CD4-positive, alpha-beta memory T cell (primary cell): ENCODE data around the gene PSMC3. TPM values are rescaled to one million over a fixed set of nuclear protein-coding genes. Genes with fewer than 3 reads are reported as not detected.
"Not testable (repeated sequence)": the region's sequence is repeated elsewhere in the genome, so short reads cannot be mapped to it uniquely, and the experiment has no call there.

Source experiments
- CTCF ChIA-PET: fragments of 350-600 bp; sonication (Branson Sonifier 250); formaldehyde crosslinking; loops from one replicate; lab custom pipeline; 2021; ENCODE audit warnings: inconsistent platforms; ENCODE audit not compliant: partially characterized antibody; lab: Charles Lee
- POLR2A ChIA-PET: fragments of 350-600 bp; sonication (Branson Sonifier 250); formaldehyde crosslinking; loops from one replicate; lab custom pipeline; 2021; ENCODE audit not compliant: partially characterized antibody; lab: Charles Lee
- DNase-seq, 5 donors: peaks; one replicate each; pipeline versions ENCODE4 v3.0.0 to v3.0.0-alpha.2; 2020 to 2022; ENCODE audit warnings: mixed read lengths in 1 of 5
- H3K27ac ChIP-seq: one replicate; pipeline ENCODE4 v1.7.0; 2013; ENCODE audit warnings: low read depth, low read length
- H3K27me3 ChIP-seq: 2 replicates; pipeline ENCODE4 v1.7.0; 2013; ENCODE audit warnings: mild to moderate bottlenecking, low read length, moderate library complexity; ENCODE audit not compliant: insufficient read depth
- H3K36me3 ChIP-seq: 2 replicates; pipeline ENCODE4 v1.7.0; 2013; ENCODE audit warnings: mild to moderate bottlenecking, low read length, moderate library complexity; ENCODE audit not compliant: insufficient read depth
- H3K4me1 ChIP-seq: 2 replicates; pipeline ENCODE4 v1.7.0; 2013; ENCODE audit warnings: mild to moderate bottlenecking, low read length, moderate library complexity; ENCODE audit not compliant: insufficient read depth
- H3K4me3 ChIP-seq, 2 donors: one replicate each; pipeline ENCODE4 v1.7.0; 2013; ENCODE audit warnings: low read length in 2 of 2, mild to moderate bottlenecking in 1 of 2
- H3K9me3 ChIP-seq, 2 donors: one replicate each; pipeline ENCODE4 v1.7.0; 2013; ENCODE audit warnings: low read length in 2 of 2, control low read depth in 1 of 2; ENCODE audit not compliant: control insufficient read depth in 1 of 2
- H3K27ac Mint-ChIP-seq, 7 donors: one replicate each; pipeline ENCODE4 v1.8.0; 2020 to 2021; ENCODE audit warnings: mixed read lengths in 7 of 7, mild to moderate bottlenecking in 6 of 7, inconsistent platforms in 3 of 7, moderate library complexity in 3 of 7
- H3K27me3 Mint-ChIP-seq, 2 donors: one replicate each; pipeline ENCODE4 v1.8.0; 2020 to 2021; ENCODE audit warnings: mixed read lengths in 2 of 2
- H3K36me3 Mint-ChIP-seq, 2 donors: one replicate each; pipeline ENCODE4 v1.8.0; 2020 to 2021; ENCODE audit warnings: mixed read lengths in 2 of 2, inconsistent platforms in 1 of 2, mild to moderate bottlenecking in 1 of 2
- H3K4me1 Mint-ChIP-seq, 4 donors: one replicate each; pipeline ENCODE4 v1.8.0; 2020 to 2021; ENCODE audit warnings: mixed read lengths in 4 of 4, mild to moderate bottlenecking in 1 of 4
- H3K4me3 Mint-ChIP-seq, 8 donors: one replicate each; pipeline ENCODE4 v1.8.0; 2020 to 2021; ENCODE audit warnings: mixed read lengths in 8 of 8, mild to moderate bottlenecking in 7 of 8, moderate library complexity in 6 of 8, inconsistent platforms in 3 of 8
- H3K9me3 Mint-ChIP-seq, 8 donors: one replicate each; pipeline ENCODE4 v1.8.0; 2020 to 2021; ENCODE audit warnings: mixed read lengths in 8 of 8, mild to moderate bottlenecking in 5 of 8, inconsistent platforms in 3 of 8, moderate library complexity in 1 of 8
- intact Hi-C: fragments of 100-400 bp; cut with micrococcal nuclease; formaldehyde crosslinking; loops from one replicate; pipeline ENCODE4 v1.15.1; 2023
- polyA plus RNA-seq, 2 donors: library from polyadenylated mRNA; unstranded; fragments of 300-500 nt; fragmentation: Illumina TruSeq; gene quantifications; one replicate each; pipeline ENCODE4 v1.2.3, GENCODE V29; 2021
- total RNA-seq, 2 experiments: library from RNA; stranded (reverse); gene quantifications; one replicate each; pipeline ENCODE4 v1.2.3, GENCODE V29; 2021

PSMC3 gene
- total and polyA plus RNA-seq, 4 experiments from 2014 or later: 53.9 to 152 (median 86.7) TPM

DNA sequence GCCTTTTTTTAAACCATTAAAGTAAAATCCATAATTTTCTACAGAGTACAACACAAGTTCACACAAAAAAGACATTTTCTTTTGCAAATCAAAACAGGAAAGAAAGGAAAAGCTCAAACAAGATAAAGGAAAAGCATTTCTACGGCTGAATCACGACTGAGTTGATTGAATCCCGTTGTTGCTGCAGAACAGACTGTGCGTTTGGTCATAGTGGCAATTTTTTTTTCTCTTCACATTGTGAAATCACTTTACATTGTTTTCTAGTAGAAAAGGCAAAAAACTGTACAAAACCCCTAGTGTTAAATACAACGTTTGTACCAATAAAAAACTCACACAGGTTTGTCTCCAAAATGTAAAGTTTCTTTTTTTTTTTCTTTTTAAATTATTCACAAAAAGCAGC is 40.0 kb upstream of the PSMC3 start:
- peaks cover 4% of the 10 kb centered on the region for H3K4me1 ChIP-seq
- CTCF ChIA-PET: no interaction called here
- Mint-ChIP-seq H3K4me1 (peaks cover 2 to 12% (median 6%) of the 10 kb centered on the region in 4 donors), H3K27me3 (no peaks in the 10 kb centered on the region), H3K9me3 (peaks cover 0 to 1% (median 0%) of the 10 kb centered on the region in 8 donors), H3K36me3 (peaks cover 17 to 62% of the 10 kb centered on the region in 2 donors), H3K4me3 (no peak overlapping the region), H3K27ac (no peak overlapping the region)
- H3K27ac ChIP-seq: no peak overlapping the region
- no peak for DNase-seq
- peaks cover 56% of the 10 kb centered on the region for H3K36me3 ChIP-seq
- intact Hi-C loops: no loop called here
- POLR2A ChIA-PET: no interaction called here
- H3K4me3 ChIP-seq: no peak overlapping the region
- no peaks in the 10 kb centered on the region for H3K9me3 ChIP-seq
- H3K27me3 ChIP-seq: no peaks in the 10 kb centered on the region

DNA sequence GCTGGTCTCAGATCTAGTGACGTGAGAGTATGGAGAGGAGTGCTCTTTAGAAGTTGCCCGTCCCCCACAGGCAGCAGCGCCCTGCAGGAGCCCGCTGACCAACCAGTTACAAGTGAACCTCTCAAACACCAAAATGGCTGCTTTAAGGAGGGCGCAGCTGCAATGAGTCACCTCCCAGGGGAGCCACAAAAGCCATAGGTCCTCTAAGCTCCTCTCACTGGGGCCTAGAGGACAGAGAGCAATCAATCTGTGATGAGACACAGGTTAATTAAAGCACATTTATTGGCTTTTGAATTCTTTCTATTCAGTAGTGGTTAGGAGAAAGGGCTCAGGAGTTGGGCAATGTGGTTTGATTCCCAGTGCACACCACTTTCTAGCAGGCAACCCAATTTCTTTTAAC is 38.2 kb upstream of the PSMC3 start:
- Histone ChIP-seq H3K27me3 (no peaks in the 10 kb centered on the region), H3K4me3 (no peak overlapping the region), H3K9me3 (no peaks in the 10 kb centered on the region), H3K27ac (no peak overlapping the region), H3K36me3 (peaks cover 45% of the 10 kb centered on the region), H3K4me1 (peaks cover 1% of the 10 kb centered on the region)
- ChIA-PET POLR2A (interaction anchor here (1.3 kb wide), 1 partner anchor 31 kb away, joined by 3 read pairs; no protein-coding TSS in a partner anchor), CTCF (interaction anchor here (1.9 kb wide), 1 partner anchor 10 kb away, joined by 7 read pairs; no protein-coding TSS in a partner anchor)
- intact Hi-C loops: no loop called here
- Mint-ChIP-seq H3K27ac (no peak overlapping the region), H3K36me3 (peaks cover 13 to 50% of the 10 kb centered on the region in 2 donors), H3K4me1 (peaks cover 2 to 9% (median 6%) of the 10 kb centered on the region in 4 donors), H3K27me3 (no peaks in the 10 kb centered on the region), H3K4me3 (no peak overlapping the region), H3K9me3 (peaks cover 0 to 1% (median 0%) of the 10 kb centered on the region in 8 donors)
- no peak for DNase-seq

DNA sequence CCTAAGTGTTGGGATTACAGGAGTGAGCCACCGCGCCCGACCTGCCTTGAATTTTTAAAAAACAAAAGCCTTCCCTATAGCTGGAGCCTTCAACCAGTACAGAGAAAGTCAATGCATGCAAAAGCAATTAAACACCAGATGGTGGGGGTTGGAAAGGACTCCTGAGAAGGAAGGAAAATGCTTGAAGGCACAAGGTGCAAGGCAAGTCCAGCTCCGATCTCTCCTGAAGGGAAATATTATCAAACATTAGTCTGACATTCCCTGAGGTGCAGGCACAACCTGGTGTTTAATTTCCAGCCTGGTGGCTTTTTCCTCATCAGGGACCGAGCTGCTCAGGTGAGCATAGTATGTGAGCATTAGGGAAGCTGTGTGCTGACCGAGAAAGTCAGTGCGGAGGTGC is 35.6 kb upstream of the PSMC3 start:
- Mint-ChIP-seq H3K27ac (peak overlapping the region in 1 of 7 donors; percentile 58), H3K4me3 (peak overlapping the region in 1 of 8 donors; percentile 12), H3K27me3 (no peaks in the 10 kb centered on the region), H3K9me3 (no peaks in the 10 kb centered on the region), H3K4me1 (peaks cover 0 to 5% (median 2%) of the 10 kb centered on the region in 4 donors), H3K36me3 (peaks cover 6 to 29% of the 10 kb centered on the region in 2 donors)
- no peaks in the 10 kb centered on the region for H3K27me3 ChIP-seq
- no peak overlapping the region for H3K4me3 ChIP-seq
- intact Hi-C loops: no loop called here
- DNase-seq: no peak
- H3K36me3 ChIP-seq: peaks cover 19% of the 10 kb centered on the region
- ChIA-PET POLR2A (no interaction called here), CTCF (interaction anchor here (1.0 kb wide), 1 partner anchor 88 kb away, joined by 5 read pairs; no protein-coding TSS in a partner anchor)
- H3K4me1 ChIP-seq: no peaks in the 10 kb centered on the region
- no peaks in the 10 kb centered on the region for H3K9me3 ChIP-seq
- H3K27ac ChIP-seq: no peak overlapping the region

DNA sequence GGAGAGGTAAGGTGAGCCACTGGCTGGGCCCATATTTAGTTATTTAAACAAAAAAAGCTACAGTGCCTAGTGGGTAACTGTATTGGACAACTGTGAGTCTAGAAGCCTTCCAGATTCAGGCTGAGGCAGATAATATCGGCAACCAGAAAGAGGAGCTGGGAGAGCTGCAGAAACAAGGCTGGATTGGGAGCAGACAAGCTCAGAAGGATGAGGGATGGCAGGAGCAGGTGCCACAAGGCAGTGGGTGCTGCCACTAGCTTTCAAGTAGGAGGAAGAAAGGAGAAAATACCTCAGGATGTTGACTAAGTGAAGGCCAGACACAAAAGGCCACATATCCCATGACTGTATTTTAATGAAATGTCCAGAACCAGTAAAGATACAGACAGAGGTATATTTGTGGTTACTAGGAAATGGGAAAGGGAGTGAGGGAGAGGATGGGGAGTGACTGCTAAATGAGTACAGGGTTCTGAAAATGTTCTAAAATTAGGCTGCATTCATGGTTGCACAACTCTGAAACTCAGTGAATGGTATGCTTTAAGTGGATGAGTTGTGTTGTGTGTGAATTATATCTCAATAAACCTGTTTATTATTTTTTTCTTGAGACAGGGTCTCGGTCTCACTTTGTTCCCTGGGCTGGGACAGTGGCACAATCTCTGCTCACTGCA is 34.5 kb upstream of the PSMC3 start:
- Histone ChIP-seq H3K4me1 (no peaks in the 10 kb centered on the region), H3K9me3 (no peaks in the 10 kb centered on the region), H3K27ac (no peak overlapping the region), H3K27me3 (no peaks in the 10 kb centered on the region), H3K36me3 (peaks cover 16% of the 10 kb centered on the region), H3K4me3 (no peak overlapping the region)
- POLR2A ChIA-PET: no interaction called here
- Mint-ChIP-seq H3K4me3 (no peak overlapping the region), H3K27me3 (no peaks in the 10 kb centered on the region), H3K4me1 (peaks cover 0 to 5% (median 2%) of the 10 kb centered on the region in 4 donors), H3K36me3 (peaks cover 6 to 26% of the 10 kb centered on the region in 2 donors), H3K27ac (peak overlapping the region in 4 of 7 donors; percentile 15 to 54 (median 40)), H3K9me3 (no peaks in the 10 kb centered on the region)
- intact Hi-C loops: no loop called here
- no peak for DNase-seq
- CTCF ChIA-PET: no interaction called here

DNA sequence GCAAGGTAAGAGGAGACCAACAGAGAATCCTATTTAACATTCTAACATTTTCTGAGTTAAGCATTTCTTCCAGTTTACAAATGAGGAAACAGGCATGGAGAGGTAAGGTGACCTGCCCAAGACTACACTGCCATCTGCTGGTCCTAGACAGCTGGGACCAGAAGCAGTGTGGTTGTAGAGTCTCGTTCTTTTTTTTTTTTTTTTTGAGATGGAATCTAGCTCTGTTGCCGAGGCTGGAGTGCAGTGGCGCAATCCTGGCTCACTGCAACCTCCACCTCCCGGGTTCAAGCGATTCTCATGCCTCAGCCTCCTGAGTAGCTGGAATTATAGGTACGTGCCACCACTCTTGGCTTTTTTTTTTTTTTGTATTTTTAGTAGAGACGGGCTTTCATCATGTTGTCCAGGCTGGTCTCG is 28.0 kb upstream of the PSMC3 start:
- H3K27me3 Mint-ChIP-seq, H3K4me3 ChIP-seq, H3K36me3 ChIP-seq, H3K36me3 Mint-ChIP-seq, POLR2A ChIA-PET, H3K27ac ChIP-seq, H3K4me1 ChIP-seq, H3K4me1 Mint-ChIP-seq, H3K9me3 ChIP-seq, H3K27me3 ChIP-seq, H3K9me3 Mint-ChIP-seq: not testable (repeated sequence)
- CTCF ChIA-PET: interaction anchor here (0.6 to 2.9 kb wide), 31 partner anchors 8 to 341 kb away, joined by 3 to 29 read pairs (median 3); no protein-coding TSS in a partner anchor
- H3K4me3 Mint-ChIP-seq: peak overlapping the region in 2 of 8 donors; percentile 39 to 44
- H3K27ac Mint-ChIP-seq: peak overlapping the region in 3 of 7 donors; percentile 27 to 79 (median 28)
- intact Hi-C loops: loop anchor here (1.0 to 10.0 kb wide), 5 partner anchors 46 to 565 kb away; partner anchors contain the start of gene SLC39A13
- peak; percentile 63 to 72 (median 68) for DNase-seq

DNA sequence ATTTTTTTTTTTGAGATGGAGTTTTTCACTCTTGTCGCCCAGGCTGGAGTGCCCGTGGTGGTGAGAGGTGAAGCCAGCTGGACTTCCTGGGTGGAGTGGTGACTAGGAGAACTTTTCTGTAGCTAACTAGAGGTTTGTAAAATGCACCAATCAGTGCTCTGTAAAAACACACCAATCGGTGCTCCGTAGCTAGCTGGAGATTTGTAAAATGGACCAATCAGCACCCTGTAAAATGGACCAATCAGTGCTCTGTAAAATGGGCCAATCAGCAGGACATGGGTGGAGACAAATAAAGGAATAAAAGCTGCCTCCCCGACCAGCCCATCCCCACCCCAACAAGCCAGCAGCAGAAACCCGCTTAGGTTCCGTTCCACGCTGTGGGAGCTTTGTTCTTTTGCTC is 27.1 kb upstream of the PSMC3 start:
- POLR2A ChIA-PET: no interaction called here
- no peak for DNase-seq

DNA sequence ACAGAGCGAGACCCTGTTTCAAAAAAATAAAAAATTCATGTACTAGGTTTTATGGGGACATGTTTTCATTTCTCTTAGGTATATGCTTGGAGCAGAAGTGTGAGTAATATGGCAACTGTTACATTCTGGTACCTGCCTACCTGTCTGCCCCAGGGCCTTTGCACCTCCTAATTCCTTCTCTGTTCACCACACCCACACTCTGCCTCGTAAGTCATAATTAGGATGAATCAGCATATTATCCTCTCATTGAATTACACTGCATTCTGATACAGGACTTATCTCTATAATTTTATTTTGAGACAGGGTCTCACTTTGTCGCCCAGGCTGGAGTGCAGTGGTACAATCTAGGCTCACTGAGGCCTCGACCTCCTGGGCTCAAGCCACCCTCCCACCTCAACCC is 25.8 kb upstream of the PSMC3 start:
- intact Hi-C loops: loop anchor here (10.0 kb wide), 1 partner anchor 127 kb away; no protein-coding TSS in a partner anchor
- H3K9me3 ChIP-seq: no peaks in the 10 kb centered on the region
- H3K36me3 ChIP-seq: no peaks in the 10 kb centered on the region
- no peaks in the 10 kb centered on the region for H3K27me3 ChIP-seq
- peaks cover 0 to 9% (median 5%) of the 10 kb centered on the region in 4 donors for H3K4me1 Mint-ChIP-seq
- H3K4me3 Mint-ChIP-seq: no peak overlapping the region
- ChIA-PET POLR2A (no interaction called here), CTCF (interaction anchor here (1.6 kb wide), 1 partner anchor 78 kb away, joined by 4 read pairs; no protein-coding TSS in a partner anchor)
- peaks cover 0 to 3% (median 0%) of the 10 kb centered on the region in 8 donors for H3K9me3 Mint-ChIP-seq
- peaks cover 10% of the 10 kb centered on the region for H3K4me1 ChIP-seq
- H3K36me3 Mint-ChIP-seq: no peaks in the 10 kb centered on the region
- no peak overlapping the region for H3K4me3 ChIP-seq
- no peak overlapping the region for H3K27ac ChIP-seq
- H3K27me3 Mint-ChIP-seq: no peaks in the 10 kb centered on the region
- DNase-seq: no peak
- H3K27ac Mint-ChIP-seq: no peak overlapping the region

More for the DNA sequence above, 27.1 kb upstream of the PSMC3 start:
- CTCF ChIA-PET: interaction anchor here (1.1 to 2.9 kb wide), 8 partner anchors 9 to 219 kb away, joined by 3 to 29 read pairs (median 8); no protein-coding TSS in a partner anchor
- no peak overlapping the region for H3K27ac ChIP-seq
- no peaks in the 10 kb centered on the region for H3K9me3 ChIP-seq
- no peaks in the 10 kb centered on the region for H3K27me3 Mint-ChIP-seq
- H3K4me1 Mint-ChIP-seq: peaks cover 0 to 9% (median 5%) of the 10 kb centered on the region in 4 donors
- H3K27ac Mint-ChIP-seq: peak overlapping the region in 1 of 7 donors; percentile 12
- H3K36me3 ChIP-seq: no peaks in the 10 kb centered on the region
- no peak overlapping the region for H3K4me3 ChIP-seq
- intact Hi-C loops: loop anchor here (10.0 kb wide), 1 partner anchor 129 kb away; no protein-coding TSS in a partner anchor
- H3K4me3 Mint-ChIP-seq: no peak overlapping the region
- H3K4me1 ChIP-seq: peaks cover 10% of the 10 kb centered on the region
- H3K36me3 Mint-ChIP-seq: no peaks in the 10 kb centered on the region
- H3K9me3 Mint-ChIP-seq: peaks cover 0 to 3% (median 0%) of the 10 kb centered on the region in 8 donors
- no peaks in the 10 kb centered on the region for H3K27me3 ChIP-seq
